CD4-positive, alpha-beta T cell treated with Interleukin-15 for 4 hours (primary cell): ENCODE results near the gene MPC1.

Source experiments
- DNase-seq: peaks from one replicate; pipeline ENCODE4 v3.0.0-alpha.2; 2020; ENCODE audit warnings: low spot score

MPC1 gene

DNA sequence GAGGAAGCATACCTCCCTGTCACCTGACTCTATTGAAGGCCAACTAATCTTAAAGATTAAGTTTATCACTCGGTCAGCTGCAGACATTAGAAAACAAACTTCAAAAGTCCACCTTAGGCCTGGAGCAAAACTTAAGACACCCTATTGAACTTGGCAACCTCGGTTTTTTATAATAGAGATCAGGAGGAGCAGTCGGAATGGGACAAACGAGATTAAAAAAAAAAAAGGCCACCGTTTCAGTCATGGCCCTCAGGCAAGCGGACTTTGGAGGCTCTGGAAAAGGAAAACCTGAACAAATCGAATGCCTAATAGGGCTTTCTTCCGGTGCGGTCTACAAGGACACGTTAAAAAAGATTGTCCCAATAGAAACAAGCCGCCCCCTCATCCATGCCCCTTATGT, 67.3 kb downstream of the MPC1 start:
- DNase-seq = no peak
